HepG2 (cell line): ENCODE results near the gene RDH12. TPM values are rescaled to one million over a fixed set of nuclear protein-coding genes. Genes with fewer than 3 reads are reported as not detected.

Source experiments
- GATAD1 ChIP-seq: IDR thresholded peaks from 2 replicates; pipeline ENCODE4 v1.6.1; 2016; ENCODE audit warnings: missing genetic modification reagents, missing compliant biosample characterization
- GPN1 ChIP-seq: sonication (generic); formaldehyde crosslinking; IDR thresholded peaks from 2 replicates; pipeline ENCODE4 v1.5.1; 2020; ENCODE audit warnings: missing genetic modification reagents, borderline replicate concordance
- GTF2F1 ChIP-seq: fragments of 150-350 bp; IDR thresholded peaks from 2 replicates; pipeline ENCODE4 v1.6.1; 2014; ENCODE audit warnings: low read length
- HNRNPK ChIP-seq: fragments of 200-400 bp; formaldehyde crosslinking; IDR thresholded peaks from 2 replicates; pipeline ENCODE4 v1.6.1; 2018; ENCODE audit warnings: low read length, low read depth, moderate library complexity, mild to moderate bottlenecking; ENCODE audit not compliant: poor library complexity, severe bottlenecking
- NFYB ChIP-seq: sonication (generic); formaldehyde crosslinking; IDR thresholded peaks from 2 replicates; pipeline ENCODE4 v1.4.0; 2020; ENCODE audit warnings: missing genetic modification reagents
- POLR2AphosphoS5 ChIP-seq: IDR thresholded peaks from 2 replicates; pipeline ENCODE4 v1.6.1; 2012; ENCODE audit warnings: low read depth, low read length
- PRPF4 ChIP-seq: fragments of 200-400 bp; formaldehyde crosslinking; IDR thresholded peaks from 2 replicates; pipeline ENCODE4 v1.6.1; 2016; ENCODE audit warnings: low read length, low read depth; ENCODE audit not compliant: poor library complexity, severe bottlenecking
- RERE ChIP-seq: IDR thresholded peaks from 2 replicates; pipeline ENCODE4 v1.6.1; 2016; ENCODE audit warnings: low read depth, missing genetic modification reagents, missing compliant biosample characterization
- RNF219 ChIP-seq: sonication (generic); formaldehyde crosslinking; IDR thresholded peaks from 2 replicates; pipeline ENCODE4 v1.5.0; 2020; ENCODE audit warnings: mild to moderate bottlenecking, missing genetic modification reagents
- YY1 ChIP-seq: IDR thresholded peaks from 2 replicates; pipeline ENCODE4 v1.6.1; 2011; ENCODE audit warnings: low read length, low read depth, moderate library complexity, mild to moderate bottlenecking; ENCODE audit not compliant: insufficient read depth, insufficient replicate concordance
- ZNF44 ChIP-seq: sonication (generic); formaldehyde crosslinking; IDR thresholded peaks from 2 replicates; pipeline ENCODE4 v1.5.1; 2020; ENCODE audit warnings: mild to moderate bottlenecking, missing genetic modification reagents
- ZNF644 ChIP-seq: IDR thresholded peaks from 2 replicates; pipeline ENCODE4 v1.6.1; 2016; ENCODE audit warnings: low read depth
- ZNF883 ChIP-seq: sonication (generic); formaldehyde crosslinking; IDR thresholded peaks from 2 replicates; pipeline ENCODE4 v1.5.1; 2020; ENCODE audit warnings: mild to moderate bottlenecking, missing genetic modification reagents; ENCODE audit errors: not compliant biosample characterization
- polyA plus RNA-seq, 8 experiments: library from polyadenylated mRNA; depleted of rRNA in 3 of 8; stranded (reverse) in 7 of 8; unstranded in 1 of 8; fragments of >200 nt; fragmentation: Illumina TruSeq in 4 of 8; extraction: Trizol in 4 of 8; gene quantifications; 2 replicates each; pipeline versions ENCODE4 v1.2.1 to v1.2.3, GENCODE V29; 2011 to 2016; ENCODE audit warnings: low read depth in 4 of 8, missing spikeins in 1 of 8, mixed read lengths in 1 of 8; ENCODE audit not compliant: insufficient read depth in 1 of 8
- total RNA-seq, 5 experiments: library from RNA; depleted of rRNA; stranded (reverse); fragments of >200 nt; fragmentation: Illumina TruSeq; extraction: Trizol; gene quantifications; 2 replicates each; pipeline ENCODE4 v1.2.3, GENCODE V29; 2016; ENCODE audit warnings: low read depth in 1 of 5
- TF ChIP-seq, protein P1 (sequence below): sonication (generic); formaldehyde crosslinking; IDR thresholded peaks from 2 replicates; pipeline ENCODE4 v1.5.0; 2020; ENCODE audit warnings: mild to moderate bottlenecking, missing genetic modification reagents, borderline replicate concordance

Gene RDH12
- total and polyA plus RNA-seq, 2 of the 13 experiments (the other 11 are each of a cell fraction or from before 2014, with no cell fraction given), result 1.6 to 2.1 TPM

DNA sequence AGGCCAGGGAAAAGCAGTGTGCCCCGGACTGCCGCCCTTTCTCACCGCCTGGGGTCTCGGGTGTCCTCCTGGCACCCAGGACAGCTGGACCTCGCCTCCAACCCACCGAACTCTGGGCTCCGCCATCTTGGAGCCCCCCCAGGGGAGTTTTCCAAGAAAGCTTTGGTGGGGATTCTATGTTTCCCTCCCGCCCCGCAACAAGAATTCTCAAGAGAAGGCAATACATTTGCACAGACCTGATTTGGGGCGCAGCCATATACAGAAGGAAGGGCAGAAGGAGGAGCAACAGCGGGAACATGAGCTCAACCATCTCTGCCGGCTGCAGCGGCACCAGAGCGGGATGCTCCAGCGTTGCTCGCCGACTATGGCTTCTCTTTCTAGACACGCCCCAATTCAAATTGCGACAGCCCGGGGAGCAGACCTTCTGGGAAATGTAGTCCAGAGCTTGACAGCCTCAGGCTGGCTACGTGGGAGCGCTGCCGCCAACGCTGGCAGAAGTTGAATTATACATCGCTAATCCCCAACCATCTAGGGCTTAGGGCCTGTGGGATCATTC lies 6.2 kb upstream of the RDH12 start, which contains the start of gene RDH11 (continued):
- no peak for TF ChIP-seq RERE (CRISPR knock-in tag)
- no peak for TF ChIP-seq GTF2F1
- TF ChIP-seq YY1, result peak; percentile 86
- TF ChIP-seq, protein P1, sequence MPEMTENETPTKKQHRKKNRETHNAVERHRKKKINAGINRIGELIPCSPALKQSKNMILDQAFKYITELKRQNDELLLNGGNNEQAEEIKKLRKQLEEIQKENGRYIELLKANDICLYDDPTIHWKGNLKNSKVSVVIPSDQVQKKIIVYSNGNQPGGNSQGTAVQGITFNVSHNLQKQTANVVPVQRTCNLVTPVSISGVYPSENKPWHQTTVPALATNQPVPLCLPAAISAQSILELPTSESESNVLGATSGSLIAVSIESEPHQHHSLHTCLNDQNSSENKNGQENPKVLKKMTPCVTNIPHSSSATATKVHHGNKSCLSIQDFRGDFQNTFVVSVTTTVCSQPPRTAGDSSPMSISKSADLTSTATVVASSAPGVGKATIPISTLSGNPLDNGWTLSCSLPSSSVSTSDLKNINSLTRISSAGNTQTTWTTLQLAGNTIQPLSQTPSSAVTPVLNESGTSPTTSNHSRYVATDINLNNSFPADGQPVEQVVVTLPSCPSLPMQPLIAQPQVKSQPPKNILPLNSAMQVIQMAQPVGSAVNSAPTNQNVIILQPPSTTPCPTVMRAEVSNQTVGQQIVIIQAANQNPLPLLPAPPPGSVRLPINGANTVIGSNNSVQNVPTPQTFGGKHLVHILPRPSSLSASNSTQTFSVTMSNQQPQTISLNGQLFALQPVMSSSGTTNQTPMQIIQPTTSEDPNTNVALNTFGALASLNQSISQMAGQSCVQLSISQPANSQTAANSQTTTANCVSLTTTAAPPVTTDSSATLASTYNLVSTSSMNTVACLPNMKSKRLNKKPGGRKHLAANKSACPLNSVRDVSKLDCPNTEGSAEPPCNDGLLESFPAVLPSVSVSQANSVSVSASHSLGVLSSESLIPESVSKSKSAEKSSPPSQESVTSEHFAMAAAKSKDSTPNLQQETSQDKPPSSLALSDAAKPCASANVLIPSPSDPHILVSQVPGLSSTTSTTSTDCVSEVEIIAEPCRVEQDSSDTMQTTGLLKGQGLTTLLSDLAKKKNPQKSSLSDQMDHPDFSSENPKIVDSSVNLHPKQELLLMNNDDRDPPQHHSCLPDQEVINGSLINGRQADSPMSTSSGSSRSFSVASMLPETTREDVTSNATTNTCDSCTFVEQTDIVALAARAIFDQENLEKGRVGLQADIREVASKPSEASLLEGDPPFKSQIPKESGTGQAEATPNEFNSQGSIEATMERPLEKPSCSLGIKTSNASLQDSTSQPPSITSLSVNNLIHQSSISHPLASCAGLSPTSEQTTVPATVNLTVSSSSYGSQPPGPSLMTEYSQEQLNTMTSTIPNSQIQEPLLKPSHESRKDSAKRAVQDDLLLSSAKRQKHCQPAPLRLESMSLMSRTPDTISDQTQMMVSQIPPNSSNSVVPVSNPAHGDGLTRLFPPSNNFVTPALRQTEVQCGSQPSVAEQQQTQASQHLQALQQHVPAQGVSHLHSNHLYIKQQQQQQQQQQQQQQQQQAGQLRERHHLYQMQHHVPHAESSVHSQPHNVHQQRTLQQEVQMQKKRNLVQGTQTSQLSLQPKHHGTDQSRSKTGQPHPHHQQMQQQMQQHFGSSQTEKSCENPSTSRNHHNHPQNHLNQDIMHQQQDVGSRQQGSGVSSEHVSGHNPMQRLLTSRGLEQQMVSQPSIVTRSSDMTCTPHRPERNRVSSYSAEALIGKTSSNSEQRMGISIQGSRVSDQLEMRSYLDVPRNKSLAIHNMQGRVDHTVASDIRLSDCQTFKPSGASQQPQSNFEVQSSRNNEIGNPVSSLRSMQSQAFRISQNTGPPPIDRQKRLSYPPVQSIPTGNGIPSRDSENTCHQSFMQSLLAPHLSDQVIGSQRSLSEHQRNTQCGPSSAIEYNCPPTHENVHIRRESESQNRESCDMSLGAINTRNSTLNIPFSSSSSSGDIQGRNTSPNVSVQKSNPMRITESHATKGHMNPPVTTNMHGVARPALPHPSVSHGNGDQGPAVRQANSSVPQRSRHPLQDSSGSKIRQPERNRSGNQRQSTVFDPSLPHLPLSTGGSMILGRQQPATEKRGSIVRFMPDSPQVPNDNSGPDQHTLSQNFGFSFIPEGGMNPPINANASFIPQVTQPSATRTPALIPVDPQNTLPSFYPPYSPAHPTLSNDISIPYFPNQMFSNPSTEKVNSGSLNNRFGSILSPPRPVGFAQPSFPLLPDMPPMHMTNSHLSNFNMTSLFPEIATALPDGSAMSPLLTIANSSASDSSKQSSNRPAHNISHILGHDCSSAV, result no peak
- TF ChIP-seq POLR2AphosphoS5, result peak; percentile 93
- TF ChIP-seq HNRNPK, result no peak
- no peak; the same call in 1 of the 2 replicates for TF ChIP-seq NFYB (CRISPR knock-in tag)
- no peak for TF ChIP-seq RNF219 (CRISPR knock-in tag)
- TF ChIP-seq ZNF44 (CRISPR knock-in tag), result no peak
- no peak for TF ChIP-seq PRPF4
- TF ChIP-seq ZNF644 (CRISPR knock-in tag), result no peak
- no peak for TF ChIP-seq ZNF883 (CRISPR knock-in tag)
- TF ChIP-seq GATAD1, result peak; percentile 56
- no peak for TF ChIP-seq GPN1
